A549 (cell line): ENCODE measurements around the gene WDR45. TPM values are rescaled to one million over a fixed set of nuclear protein-coding genes. Genes with fewer than 3 reads are reported as not detected.

Experiments used
- ATAC-seq, 2 experiments: fragments of 200-7000 bp in 1 of 2; fragments of >200 bp in 1 of 2; cut with Nextera tagmentation in 1 of 2; cut with Tn5 transposase in 1 of 2; 3 replicates each; pipeline versions ENCODE4 v1.8.0 to v1.9.1; 2018 to 2020; ENCODE audit warnings: mild to moderate bottlenecking in 1 of 2, moderate library complexity in 1 of 2
- CTCF ChIA-PET: fragments of 300-600 bp; sonication (Branson Sonifier 250); formaldehyde crosslinking; extraction: SDS; loops from one replicate; lab custom pipeline; 2021; ENCODE audit warnings: antibody characterized with exemption, inconsistent platforms; lab: Yijun Ruan, JAX
- POLR2A ChIA-PET: fragments of 350-600 bp; formaldehyde crosslinking; extraction: SDS; loops from one replicate; lab custom pipeline; 2021; ENCODE audit warnings: antibody characterized with exemption, inconsistent platforms; lab: Yijun Ruan, JAX
- DNase-seq, 2 experiments: peaks; one replicate each; pipeline versions ENCODE4 v3.0.0 to v3.0.0-alpha.2; 2011 to 2016; ENCODE audit warnings: low read depth in 1 of 2, low spot score in 1 of 2
- FAIRE-seq: peaks from 2 replicates; lab custom pipeline; 2011; peaks lifted over from hg19 to GRCh38; lab: Jason Lieb, UNC
- H3K27ac ChIP-seq, 2 experiments: fragments of >200 bp; sonication (Bioruptor Twin); formaldehyde crosslinking; 3 replicates each; pipeline ENCODE4 v1.5.1; 2016 to 2017
- H3K4me1 ChIP-seq: fragments of >200 bp; sonication (Bioruptor Twin); formaldehyde crosslinking; 3 replicates; pipeline ENCODE4 v1.6.1; 2016
- H3K4me2 ChIP-seq: fragments of >200 bp; sonication (Bioruptor Twin); formaldehyde crosslinking; 3 replicates; pipeline ENCODE4 v1.6.1; 2016
- H3K4me3 ChIP-seq: fragments of >200 bp; sonication (Bioruptor Twin); formaldehyde crosslinking; 3 replicates; pipeline ENCODE4 v1.5.1; 2016
- H3K9me3 ChIP-seq: fragments of >200 bp; sonication (Bioruptor Twin); formaldehyde crosslinking; 3 replicates; pipeline ENCODE4 v1.6.1; 2016
- BHLHE40 ChIP-seq: IDR thresholded peaks from 2 replicates; pipeline ENCODE4 v1.6.1; 2012; ENCODE audit warnings: low read depth, low read length, inconsistent platforms
- CBX2 ChIP-seq: fragments of 200-600 bp; sonication (generic); IDR thresholded peaks from 2 replicates; pipeline ENCODE4 v1.6.1; 2016; ENCODE audit warnings: low read depth, mild to moderate bottlenecking, borderline replicate concordance
- CEBPB ChIP-seq, 2 experiments: fragments of >200 bp in 1 of 2; sonication (Bioruptor Twin) in 1 of 2; formaldehyde crosslinking in 1 of 2; IDR thresholded peaks; 2 replicates each; pipeline ENCODE4 v1.6.1; 2012 to 2016
- CHD4 ChIP-seq: fragments of 200-600 bp; sonication (generic); IDR thresholded peaks from 2 replicates; pipeline ENCODE4 v1.6.1; 2016; ENCODE audit warnings: antibody characterized with exemption, mild to moderate bottlenecking, borderline replicate concordance
- EP300 ChIP-seq, 2 experiments: fragments of >200 bp; sonication (Bioruptor Twin); formaldehyde crosslinking; IDR thresholded peaks; 2 replicates in 1 of 2; 3 replicates in 1 of 2; pipeline ENCODE4 v1.6.1; 2016 to 2017
- FOXS1 ChIP-seq: fragments of 250-450 bp; sonication (Bioruptor Pico); IDR thresholded peaks from 2 replicates; pipeline ENCODE4 v1.5.0; 2020; ENCODE audit warnings: mild to moderate bottlenecking, moderate library complexity
- GATA3 ChIP-seq: IDR thresholded peaks from 2 replicates; pipeline ENCODE4 v1.6.1; 2012; ENCODE audit warnings: borderline replicate concordance
- HMGXB4 ChIP-seq: fragments of 250-450 bp; sonication (Bioruptor Pico); IDR thresholded peaks from 2 replicates; pipeline ENCODE4 v1.5.0; 2021; ENCODE audit warnings: mild to moderate bottlenecking, moderate library complexity, borderline replicate concordance
- HOXA7 ChIP-seq: fragments of 250-450 bp; sonication (Bioruptor Pico); IDR thresholded peaks from 2 replicates; pipeline ENCODE4 v1.5.0; 2020; ENCODE audit warnings: mild to moderate bottlenecking, moderate library complexity
- HOXB5 ChIP-seq: fragments of 250-450 bp; sonication (Bioruptor Pico); IDR thresholded peaks from 2 replicates; pipeline ENCODE4 v1.5.0; 2020; ENCODE audit warnings: mild to moderate bottlenecking, moderate library complexity
- KDM1A ChIP-seq: fragments of 200-600 bp; sonication (generic); IDR thresholded peaks from 2 replicates; pipeline ENCODE4 v1.6.1; 2016; ENCODE audit warnings: low read depth, mild to moderate bottlenecking
- MAFK ChIP-seq: fragments of 450-650 bp; IDR thresholded peaks from 2 replicates; pipeline ENCODE4 v1.6.1; 2014; ENCODE audit not compliant: partially characterized antibody
- MAZ ChIP-seq: fragments of 150-350 bp; IDR thresholded peaks from 2 replicates; pipeline ENCODE4 v1.6.1; 2014; ENCODE audit warnings: antibody characterized with exemption, low read depth, low read length, borderline replicate concordance
- NFE2L2 ChIP-seq: fragments of 150-350 bp; conservative IDR thresholded peaks from 2 replicates; pipeline ENCODE4 v1.6.1; 2014; ENCODE audit warnings: low read length
- NPAS2 ChIP-seq: fragments of 250-450 bp; sonication (Bioruptor Pico); IDR thresholded peaks from 2 replicates; pipeline ENCODE4 v1.8.0; 2022; ENCODE audit warnings: mild to moderate bottlenecking, moderate library complexity, borderline replicate concordance
- NR3C1 ChIP-seq: fragments of >200 bp; sonication (Bioruptor Twin); formaldehyde crosslinking; IDR thresholded peaks from 3 replicates; pipeline ENCODE4 v1.6.1; 2017
- POLR2A ChIP-seq: IDR thresholded peaks from 2 replicates; pipeline ENCODE4 v1.6.1; 2012; ENCODE audit warnings: mild to moderate bottlenecking, low read length
- POLR2AphosphoS2 ChIP-seq: conservative IDR thresholded peaks from 2 replicates; pipeline ENCODE4 v1.6.1; 2012; ENCODE audit warnings: low read length, improper control_type of control experiment, inconsistent platforms
- RARB ChIP-seq: fragments of 250-450 bp; sonication (Bioruptor Pico); IDR thresholded peaks from 2 replicates; pipeline ENCODE4 v1.8.0; 2021; ENCODE audit warnings: mild to moderate bottlenecking, moderate library complexity
- RCOR1 ChIP-seq: fragments of 150-350 bp; IDR thresholded peaks from 2 replicates; pipeline ENCODE4 v1.6.1; 2014; ENCODE audit warnings: antibody characterized with exemption, low read length, low read depth
- REST ChIP-seq: fragments of 200-600 bp; sonication (generic); IDR thresholded peaks from 2 replicates; pipeline ENCODE4 v1.6.1; 2016; ENCODE audit warnings: antibody characterized with exemption, mild to moderate bottlenecking, moderate library complexity
- RFX5 ChIP-seq: fragments of 450-650 bp; IDR thresholded peaks from 2 replicates; pipeline ENCODE4 v1.7.1; 2014; ENCODE audit warnings: antibody characterized with exemption, mild to moderate bottlenecking, moderate library complexity
- RNF2 ChIP-seq: fragments of 200-600 bp; sonication (generic); IDR thresholded peaks from 2 replicates; pipeline ENCODE4 v1.6.1; 2016; ENCODE audit warnings: low read depth, mild to moderate bottlenecking, antibody characterized with exemption, moderate library complexity, borderline replicate concordance
- SREBF2 ChIP-seq: fragments of 450-650 bp; IDR thresholded peaks from 2 replicates; pipeline ENCODE4 v1.6.1; 2014; ENCODE audit warnings: mild to moderate bottlenecking, moderate library complexity
- ZFP36 ChIP-seq: fragments of 450-650 bp; IDR thresholded peaks from 2 replicates; pipeline ENCODE4 v1.6.1; 2014; ENCODE audit warnings: borderline replicate concordance; ENCODE audit not compliant: partially characterized antibody
- ZSCAN20 ChIP-seq: fragments of 250-450 bp; sonication (Bioruptor Pico); IDR thresholded peaks from 2 replicates; pipeline ENCODE4 v1.8.0; 2022; ENCODE audit warnings: mild to moderate bottlenecking, moderate library complexity
- WGBS: methylation state at CpG from one replicate; pipeline ENCODE4 v1.1.6; 2017; ENCODE audit errors: missing lambda C conversion rate; 5-methylcytosine and 5-hydroxymethylcytosine counted together
- polyA plus RNA-seq, 4 experiments: library from polyadenylated mRNA; depleted of rRNA in 3 of 4; stranded (reverse); fragments of >200 nt; fragmentation: RNase III in 1 of 4; extraction: RNeasy Plus Mini Kit Qiagen cat#74134 plus additional on column Dnase treatment in 1 of 4; gene quantifications; 2 replicates in 3 of 4; 3 replicates in 1 of 4; pipeline ENCODE4 v1.2.3, GENCODE V29; 2011 to 2017
- TF ChIP-seq, protein P1 (sequence below): fragments of 250-450 bp; sonication (Bioruptor Pico); IDR thresholded peaks from 2 replicates; pipeline ENCODE4 v1.5.0; 2020; ENCODE audit warnings: low read depth, mild to moderate bottlenecking, moderate library complexity
- TF ChIP-seq, protein P2 (sequence below): IDR thresholded peaks from 2 replicates; pipeline ENCODE4 v1.6.1; 2012; ENCODE audit warnings: low read depth, borderline replicate concordance
- TF ChIP-seq, protein P3 (sequence below): fragments of 150-350 bp; IDR thresholded peaks from 2 replicates; pipeline ENCODE4 v1.6.1; 2014; ENCODE audit warnings: low read depth, mild to moderate bottlenecking, low read length

Gene WDR45
- polyA plus RNA-seq, 2 of the 4 experiments (the other 2 are of a cell fraction): 37.7 to 55.5 TPM

GRCh38 chrX:49061916-49062315, 17.8 kb downstream of the WDR45 start:
- WGBS: 84% methylated on average over 7 of the region's 10 CpGs
- no peak for DNase-seq
- H3K4me3 ChIP-seq: no peak overlapping the region
- CTCF ChIA-PET: interaction anchor here (0.6 to 2.1 kb wide), 4 partner anchors 10 to 94 kb away, joined by 3 to 8 read pairs (median 4); no protein-coding TSS in a partner anchor
- no peaks in the 10 kb centered on the region for H3K9me3 ChIP-seq
- H3K4me1 ChIP-seq: no peaks in the 10 kb centered on the region; the same call in 2 of the 3 replicates
- no peak for ATAC-seq
- TF ChIP-seq NR3C1 (no peak), MAZ (no peak), ZSCAN20 (CRISPR knock-in tag) (no peak), CHD4 (no peak), HMGXB4 (no peak), REST (no peak), RARB (CRISPR knock-in tag) (no peak), NFE2L2 (no peak), MAFK (no peak), RNF2 (no peak), RCOR1 (no peak), EP300 (IDR thresholded peaks at IDR 0.05) (no peak), ZFP36 (no peak), FOXS1 (CRISPR knock-in tag) (no peak), POLR2A (no peak), POLR2AphosphoS2 (no peak), HOXA7 (CRISPR knock-in tag) (no peak)
- TF ChIP-seq, protein P1, sequence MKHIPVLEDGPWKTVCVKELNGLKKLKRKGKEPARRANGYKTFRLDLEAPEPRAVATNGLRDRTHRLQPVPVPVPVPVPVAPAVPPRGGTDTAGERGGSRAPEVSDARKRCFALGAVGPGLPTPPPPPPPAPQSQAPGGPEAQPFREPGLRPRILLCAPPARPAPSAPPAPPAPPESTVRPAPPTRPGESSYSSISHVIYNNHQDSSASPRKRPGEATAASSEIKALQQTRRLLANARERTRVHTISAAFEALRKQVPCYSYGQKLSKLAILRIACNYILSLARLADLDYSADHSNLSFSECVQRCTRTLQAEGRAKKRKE (CRISPR knock-in tag): no peak
- FAIRE-seq: no peak
- POLR2A ChIA-PET: no interaction called here
- H3K4me2 ChIP-seq: no peak overlapping the region
- no peak overlapping the region for H3K27ac ChIP-seq

- no peak for DNase-seq
- FAIRE-seq: no peak
- no peak overlapping the region for H3K4me3 ChIP-seq
- H3K27ac ChIP-seq: no peak overlapping the region
- H3K4me1 ChIP-seq: no peaks in the 10 kb centered on the region; the same call in 2 of the 3 replicates
- 81% methylated on average over 7 of the region's 7 CpGs for WGBS
- H3K9me3 ChIP-seq: no peaks in the 10 kb centered on the region
- no peak for ATAC-seq
- ChIA-PET POLR2A (no interaction called here), CTCF (interaction anchor here (1.7 to 2.1 kb wide), 2 partner anchors 18 to 94 kb away, joined by 4 to 8 read pairs; no protein-coding TSS in a partner anchor)
- no peak overlapping the region for H3K4me2 ChIP-seq
- no peak for TF ChIP-seq CBX2
- no peak for TF ChIP-seq RCOR1
- TF ChIP-seq NPAS2 (CRISPR knock-in tag): no peak
- TF ChIP-seq HMGXB4: no peak
- no peak for TF ChIP-seq GATA3
- TF ChIP-seq BHLHE40: no peak
- TF ChIP-seq CEBPB (IDR thresholded peaks at IDR 0.05): no peak
- TF ChIP-seq EP300 (IDR thresholded peaks at IDR 0.05): no peak
- no peak for TF ChIP-seq RARB (CRISPR knock-in tag)
- TF ChIP-seq KDM1A: no peak
- no peak for TF ChIP-seq SREBF2
- no peak for TF ChIP-seq RFX5
- TF ChIP-seq, protein P2, sequence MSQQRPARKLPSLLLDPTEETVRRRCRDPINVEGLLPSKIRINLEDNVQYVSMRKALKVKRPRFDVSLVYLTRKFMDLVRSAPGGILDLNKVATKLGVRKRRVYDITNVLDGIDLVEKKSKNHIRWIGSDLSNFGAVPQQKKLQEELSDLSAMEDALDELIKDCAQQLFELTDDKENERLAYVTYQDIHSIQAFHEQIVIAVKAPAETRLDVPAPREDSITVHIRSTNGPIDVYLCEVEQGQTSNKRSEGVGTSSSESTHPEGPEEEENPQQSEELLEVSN: no peak
- no peak for TF ChIP-seq NR3C1
- TF ChIP-seq, protein P3, sequence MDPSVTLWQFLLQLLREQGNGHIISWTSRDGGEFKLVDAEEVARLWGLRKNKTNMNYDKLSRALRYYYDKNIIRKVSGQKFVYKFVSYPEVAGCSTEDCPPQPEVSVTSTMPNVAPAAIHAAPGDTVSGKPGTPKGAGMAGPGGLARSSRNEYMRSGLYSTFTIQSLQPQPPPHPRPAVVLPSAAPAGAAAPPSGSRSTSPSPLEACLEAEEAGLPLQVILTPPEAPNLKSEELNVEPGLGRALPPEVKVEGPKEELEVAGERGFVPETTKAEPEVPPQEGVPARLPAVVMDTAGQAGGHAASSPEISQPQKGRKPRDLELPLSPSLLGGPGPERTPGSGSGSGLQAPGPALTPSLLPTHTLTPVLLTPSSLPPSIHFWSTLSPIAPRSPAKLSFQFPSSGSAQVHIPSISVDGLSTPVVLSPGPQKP: no peak
- no peak for TF ChIP-seq HOXB5
These were observed 18.2 kb downstream of the WDR45 start for GRCh38 chrX:49061490-49061889.
